ENCODE measurements around the gene TNIK. TPM values are rescaled to one million over a fixed set of nuclear protein-coding genes. Genes with fewer than 3 reads are reported as not detected.

The TNIK gene
- polyA plus RNA-seq, 1 of the 3 experiments (the other 2 are of a cell fraction) = 19.4 TPM

GRCh38 chr3:171095063-171095462, 365.1 kb downstream of the TNIK start:
- WGBS (ENCODE audit: low lambda C conversion rate) = 95% methylated on average over 1 of the region's 1 CpG
- Histone ChIP-seq H3K27me3 (ENCODE audit: insufficient read depth) (no peaks in the 10 kb centered on the region), H3K36me3 (replicated peaks in 1 of 2; ENCODE audit: control insufficient read depth in 1 of 2, insufficient read depth in 2 of 2, low read length in 1 of 2) (peaks cover 5 to 45% of the 10 kb centered on the region in 2 experiments), H3K4me1 (ENCODE audit: control insufficient read depth in 1 of 2, insufficient read depth in 2 of 2, low read depth in 1 of 2, low read length in 1 of 2) (peaks cover 0 to 6% of the 10 kb centered on the region in 2 experiments; a peak in 3 of 4 replicates), H2AFZ (ENCODE audit: low read depth) (no peak overlapping the region), H3K27ac (ENCODE audit: low read depth in 2 of 2, low read length in 1 of 2) (no peak overlapping the region), H3K4me2 (no peak overlapping the region), H3K9me2 (no peaks in the 10 kb centered on the region), H4K20me1 (ENCODE audit: insufficient read depth) (no peaks in the 10 kb centered on the region), H3K9me3 (no peaks in the 10 kb centered on the region), H3F3A (replicated peaks; ENCODE audit: insufficient read depth) (peaks cover 5% of the 10 kb centered on the region), H3K4me3 (ENCODE audit: low read depth in 2 of 2, low read length in 1 of 2) (no peak overlapping the region), H3K9ac (no peak overlapping the region), H3K79me2 (ENCODE audit: insufficient read depth) (no peaks in the 10 kb centered on the region)
- ChIA-PET CTCF (no interaction called here), POLR2A (no interaction called here)
- no peak for DNase-seq
- no peak for TF ChIP-seq RFX5 (IDR thresholded peaks at IDR 0.05; ENCODE audit: low read length)
- no peak for TF ChIP-seq FOSL2 (IDR thresholded peaks at IDR 0.05; ENCODE audit: borderline replicate concordance, low read depth)
- TF ChIP-seq GABPA (IDR thresholded peaks at IDR 0.05; ENCODE audit: low read depth) = no peak
- no peak for TF ChIP-seq TEAD4 (IDR thresholded peaks at IDR 0.05; ENCODE audit: borderline replicate concordance, insufficient read depth)
- TF ChIP-seq USF2 (IDR thresholded peaks at IDR 0.05; ENCODE audit: borderline replicate concordance, low read depth, low read length) = no peak
- no peak for TF ChIP-seq JUND (IDR thresholded peaks at IDR 0.05)
- TF ChIP-seq FOXM1 (IDR thresholded peaks at IDR 0.05; ENCODE audit: low read depth) = no peak
- no peak for TF ChIP-seq MEF2A (IDR thresholded peaks at IDR 0.05; ENCODE audit: borderline replicate concordance, low read depth)
- no peak for TF ChIP-seq USF1 (IDR thresholded peaks at IDR 0.05; ENCODE audit: borderline replicate concordance, low read depth)
- no peak for TF ChIP-seq TAF1 (IDR thresholded peaks at IDR 0.05; ENCODE audit: borderline replicate concordance, low read depth, low read length)
- TF ChIP-seq YY1 (IDR thresholded peaks at IDR 0.05; ENCODE audit: low read depth) = no peak
- TF ChIP-seq MAX (IDR thresholded peaks at IDR 0.05; ENCODE audit: low read depth) = no peak
- no peak for TF ChIP-seq GATA2 (CRISPR knock-in tag; IDR thresholded peaks at IDR 0.05)
- no peak for TF ChIP-seq RAD21 (IDR thresholded peaks at IDR 0.05; ENCODE audit: low read length)

- H2AFZ ChIP-seq (ENCODE audit: low read depth) = no peak overlapping the region
- H3K27me3 ChIP-seq (ENCODE audit: insufficient read depth) = no peaks in the 10 kb centered on the region
- no peaks in the 10 kb centered on the region; the same call in 1 of the 2 replicates for H4K20me1 ChIP-seq (ENCODE audit: insufficient read depth)
- peaks cover 3 to 42% of the 10 kb centered on the region in 2 experiments for H3K36me3 ChIP-seq (replicated peaks in 1 of 2; ENCODE audit: control insufficient read depth in 1 of 2, insufficient read depth in 2 of 2, low read length in 1 of 2)
- H3K27ac ChIP-seq (ENCODE audit: low read depth in 2 of 2, low read length in 1 of 2) = no peak overlapping the region
- H3K4me2 ChIP-seq = no peak overlapping the region
- H3K79me2 ChIP-seq (ENCODE audit: insufficient read depth) = no peaks in the 10 kb centered on the region
- no peak overlapping the region for H3K4me3 ChIP-seq (ENCODE audit: low read depth in 2 of 2, low read length in 1 of 2)
- CTCF ChIA-PET = no interaction called here
- H3K4me1 ChIP-seq (ENCODE audit: control insufficient read depth in 1 of 2, insufficient read depth in 2 of 2, low read depth in 1 of 2, low read length in 1 of 2) = peaks cover 5 to 12% of the 10 kb centered on the region in 2 experiments; a peak in 3 of 4 replicates
- H3K9ac ChIP-seq = no peak overlapping the region
- WGBS (ENCODE audit: low lambda C conversion rate) = 94% methylated on average over 3 of the region's 3 CpGs
- no peaks in the 10 kb centered on the region for H3K9me3 ChIP-seq
- POLR2A ChIA-PET = no interaction called here
- H3K9me2 ChIP-seq = no peaks in the 10 kb centered on the region
- DNase-seq = no peak
- H3F3A ChIP-seq (replicated peaks; ENCODE audit: insufficient read depth) = peaks cover 12% of the 10 kb centered on the region
- TF ChIP-seq GATA2 (CRISPR knock-in tag; IDR thresholded peaks at IDR 0.05) (no peak), ELF1 (IDR thresholded peaks at IDR 0.05) (no peak), EP300 (IDR thresholded peaks at IDR 0.05; ENCODE audit: borderline replicate concordance in 1 of 2, low read depth in 1 of 2, low read length in 1 of 2) (no peak), SMC3 (IDR thresholded peaks at IDR 0.05; ENCODE audit: low read depth, low read length) (no peak), SIN3A (IDR thresholded peaks at IDR 0.05; ENCODE audit: borderline replicate concordance, low read depth, low read length) (no peak), MAX (IDR thresholded peaks at IDR 0.05; ENCODE audit: low read depth) (no peak), IRF3 (IDR thresholded peaks at IDR 0.05; ENCODE audit: low read depth, low read length) (no peak), GABPA (IDR thresholded peaks at IDR 0.05; ENCODE audit: low read depth) (no peak), RAD21 (IDR thresholded peaks at IDR 0.05; ENCODE audit: low read length) (no peak), RXRA (IDR thresholded peaks at IDR 0.05; ENCODE audit: borderline replicate concordance, low read depth) (no peak), FOSL2 (IDR thresholded peaks at IDR 0.05; ENCODE audit: borderline replicate concordance, low read depth) (no peak), FOXM1 (IDR thresholded peaks at IDR 0.05; ENCODE audit: low read depth) (no peak), ZBTB33 (IDR thresholded peaks at IDR 0.05; ENCODE audit: borderline replicate concordance, low read depth) (no peak), NRF1 (IDR thresholded peaks at IDR 0.05; ENCODE audit: low read depth, low read length) (no peak)
Observed at GRCh38 chr3:171094411-171094810, 365.8 kb downstream of the TNIK start.
